Measurements from ENCODE around the gene RNU6-1. TPM values are rescaled to one million over a fixed set of nuclear protein-coding genes. Genes with fewer than 3 reads are reported as not detected.

Gene RNU6-1
- total and polyA plus RNA-seq, 2 donors (not counting 3 experiments of a cell fraction or from before 2014, with no cell fraction given) = not detected

DNA sequence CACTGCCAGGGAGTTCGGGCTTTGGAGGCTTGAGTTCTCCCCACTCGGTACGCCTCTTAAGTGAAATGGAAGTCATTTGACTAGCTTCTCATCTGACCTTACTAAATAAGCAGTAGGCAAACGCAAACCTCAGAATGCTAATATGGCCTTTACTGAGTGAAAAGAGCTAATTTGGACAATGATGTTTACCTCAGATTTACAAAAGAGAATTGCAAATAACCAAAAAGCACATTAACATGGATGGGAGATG, 1.6 kb upstream of the RNU6-1 start:
- CTCF ChIA-PET = interaction anchor here (1.1 to 2.0 kb wide), 5 partner anchors 12 to 397 kb away, joined by 3 to 12 read pairs (median 6); no protein-coding TSS in a partner anchor
- H3K4me3 ChIP-seq (replicated peaks in 1 of 3; ENCODE audit: insufficient read depth in 1 of 3, low read depth in 1 of 3, low read length in 3 of 3) = no peak overlapping the region

More for the DNA sequence above, 1.6 kb upstream of the RNU6-1 start:
- no peak overlapping the region for H2AFZ ChIP-seq (ENCODE audit: low read depth, low read length)
- no peak overlapping the region for H3K9ac ChIP-seq (replicated peaks; ENCODE audit: extremely low read depth, insufficient read depth, low read length)
- H3K27me3 ChIP-seq (ENCODE audit: control insufficient read depth in 2 of 2, insufficient read depth in 2 of 2, low read length in 2 of 2) = peaks cover 10 to 12% of the 10 kb centered on the region in 2 experiments
- POLR2A ChIA-PET = no interaction called here
- H4K20me1 ChIP-seq (replicated peaks; ENCODE audit: control insufficient read depth, extremely low read depth, insufficient read depth, low read length) = no peaks in the 10 kb centered on the region
- no peaks in the 10 kb centered on the region for H3K9me3 ChIP-seq (replicated peaks; ENCODE audit: control insufficient read depth, insufficient read depth, low read length)
- H3K27ac ChIP-seq (ENCODE audit: insufficient read depth, low read depth, low read length) = no peak overlapping the region
- DNase-seq (ENCODE audit: low read depth, low spot score) (no peak), FAIRE-seq (no peak)
- H3K79me2 ChIP-seq (ENCODE audit: control insufficient read depth, insufficient read depth, low read length) = no peaks in the 10 kb centered on the region
- no TSS peak for BruUV-seq (replicated peaks)
- peaks cover 17% of the 10 kb centered on the region for H3K4me1 ChIP-seq (ENCODE audit: control insufficient read depth, extremely low read depth, insufficient read depth, low read length)
- no peak for TF ChIP-seq GATA2 (IDR thresholded peaks at IDR 0.05; ENCODE audit: insufficient read depth, insufficient read length, low read depth, low read length)
- TF ChIP-seq POLR2A (IDR thresholded peaks at IDR 0.05; ENCODE audit: low read depth, low read length) = no peak
- TF ChIP-seq JUN (IDR thresholded peaks at IDR 0.05; ENCODE audit: borderline replicate concordance, insufficient read depth, insufficient read length, low read depth) = no peak
- TF ChIP-seq EZH2 (IDR thresholded peaks at IDR 0.05; ENCODE audit: borderline replicate concordance, low read depth, low read length, severe bottlenecking) = no peak
- TF ChIP-seq FOS (IDR thresholded peaks at IDR 0.05; ENCODE audit: borderline replicate concordance, insufficient read depth, low read length) = no peak
- no peak for TF ChIP-seq POLR2AphosphoS5 (IDR thresholded peaks at IDR 0.05; ENCODE audit: insufficient read depth, low read depth, low read length)
- no peak for TF ChIP-seq MYC (IDR thresholded peaks at IDR 0.05; ENCODE audit: low read depth, low read length)
- TF ChIP-seq, protein P1, sequence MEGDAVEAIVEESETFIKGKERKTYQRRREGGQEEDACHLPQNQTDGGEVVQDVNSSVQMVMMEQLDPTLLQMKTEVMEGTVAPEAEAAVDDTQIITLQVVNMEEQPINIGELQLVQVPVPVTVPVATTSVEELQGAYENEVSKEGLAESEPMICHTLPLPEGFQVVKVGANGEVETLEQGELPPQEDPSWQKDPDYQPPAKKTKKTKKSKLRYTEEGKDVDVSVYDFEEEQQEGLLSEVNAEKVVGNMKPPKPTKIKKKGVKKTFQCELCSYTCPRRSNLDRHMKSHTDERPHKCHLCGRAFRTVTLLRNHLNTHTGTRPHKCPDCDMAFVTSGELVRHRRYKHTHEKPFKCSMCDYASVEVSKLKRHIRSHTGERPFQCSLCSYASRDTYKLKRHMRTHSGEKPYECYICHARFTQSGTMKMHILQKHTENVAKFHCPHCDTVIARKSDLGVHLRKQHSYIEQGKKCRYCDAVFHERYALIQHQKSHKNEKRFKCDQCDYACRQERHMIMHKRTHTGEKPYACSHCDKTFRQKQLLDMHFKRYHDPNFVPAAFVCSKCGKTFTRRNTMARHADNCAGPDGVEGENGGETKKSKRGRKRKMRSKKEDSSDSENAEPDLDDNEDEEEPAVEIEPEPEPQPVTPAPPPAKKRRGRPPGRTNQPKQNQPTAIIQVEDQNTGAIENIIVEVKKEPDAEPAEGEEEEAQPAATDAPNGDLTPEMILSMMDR (IDR thresholded peaks at IDR 0.05; ENCODE audit: extremely low read depth in 1 of 2, insufficient read depth in 1 of 2, low read depth in 1 of 2, low read length in 2 of 2) = no peak
- TF ChIP-seq, protein P2, sequence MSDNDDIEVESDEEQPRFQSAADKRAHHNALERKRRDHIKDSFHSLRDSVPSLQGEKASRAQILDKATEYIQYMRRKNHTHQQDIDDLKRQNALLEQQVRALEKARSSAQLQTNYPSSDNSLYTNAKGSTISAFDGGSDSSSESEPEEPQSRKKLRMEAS (IDR thresholded peaks at IDR 0.05; ENCODE audit: insufficient read depth, insufficient read length) = no peak
- dilution Hi-C loops (cut with MboI; ENCODE audit: extremely low pct_ligation_motif_present, low sequenced_read_pairs) (no loop called here), intact Hi-C loops (cut with micrococcal nuclease) (loop anchor here (2.0 kb wide), 1 partner anchor 585 kb away; no protein-coding TSS in a partner anchor)
- H3K9me1 ChIP-seq (replicated peaks; ENCODE audit: control insufficient read depth, extremely low read depth, insufficient read depth, low read length) = no peaks in the 10 kb centered on the region
- H3K4me2 ChIP-seq (ENCODE audit: insufficient read depth, low read length) = no peak overlapping the region
- no peaks in the 10 kb centered on the region for H3K36me3 ChIP-seq (ENCODE audit: control insufficient read depth in 2 of 2, extremely low read depth in 1 of 2, insufficient read depth in 2 of 2, low read length in 2 of 2)

Data from endothelial cell of umbilical vein (primary cell).